Vagina (tissue), 2 donors: ENCODE data around the gene ANKRD11. TPM values are rescaled to one million over a fixed set of nuclear protein-coding genes. Genes with fewer than 3 reads are reported as not detected.
"Not testable (repeated sequence)": the region's sequence is repeated elsewhere in the genome, so short reads cannot be mapped to it uniquely, and the experiment has no call there.

ENCODE experiments used
- DNase-seq, 2 donors: peaks; one replicate each; pipeline ENCODE4 v3.0.0-alpha.2; 2017; ENCODE audit errors: extremely low spot score in 2 of 2
- H3K27ac ChIP-seq: fragments of 200-600 bp; sonication (generic); one replicate; pipeline ENCODE4 v1.5.1; 2019
- H3K27me3 ChIP-seq: fragments of 200-600 bp; sonication (generic); one replicate; pipeline ENCODE4 v1.5.1; 2019
- H3K36me3 ChIP-seq, 2 donors: fragments of 200-600 bp; sonication (generic); one replicate each; pipeline ENCODE4 v1.5.1; 2017 to 2019
- H3K4me1 ChIP-seq: fragments of 200-600 bp; sonication (generic); one replicate; pipeline ENCODE4 v1.5.1; 2019
- H3K4me3 ChIP-seq, 2 donors: fragments of 200-600 bp; sonication (generic); 1 replicate in 1 of 2; 2 replicates in 1 of 2; pipeline ENCODE4 v1.5.1; 2016 to 2019
- H3K9me3 ChIP-seq: fragments of 200-600 bp; sonication (generic); one replicate; pipeline ENCODE4 v1.5.1; 2019
- POLR2A ChIP-seq, 2 donors: fragments of 450-650 bp; IDR thresholded peaks; one replicate each; pipeline ENCODE4 v1.6.1; 2017; ENCODE audit warnings: antibody characterized with exemption in 2 of 2, mild to moderate bottlenecking in 2 of 2, moderate library complexity in 2 of 2
- POLR2AphosphoS5 ChIP-seq, 2 donors: sonication (generic); formaldehyde crosslinking; IDR thresholded peaks; one replicate each; pipeline ENCODE4 v1.9.0; 2017; ENCODE audit warnings: antibody characterized with exemption in 2 of 2, mild to moderate bottlenecking in 2 of 2, low read depth in 1 of 2; ENCODE audit not compliant: insufficient read depth in 1 of 2
- intact Hi-C: fragments of 100-400 bp; cut with DNase I; formaldehyde crosslinking; loops from one replicate; pipeline ENCODE4 v1.15.1; 2023
- total RNA-seq: library from RNA; depleted of rRNA; stranded (reverse); fragments of >200 nt; gene quantifications from one replicate; pipeline ENCODE4 v1.2.3, GENCODE V29; 2016
- TF ChIP-seq, protein P1 (sequence below), 3 experiments: fragments of 450-650 bp in 2 of 3; fragments of 200-600 bp in 1 of 3; sonication (generic) in 1 of 3; IDR thresholded peaks; one replicate each; pipeline ENCODE4 v1.5.1; 2017 to 2019; ENCODE audit warnings: antibody characterized with exemption in 3 of 3, mild to moderate bottlenecking in 2 of 3, moderate library complexity in 2 of 3

The ANKRD11 gene
- total RNA-seq, 1 donor from 2014 or later = 135 TPM

DNA sequence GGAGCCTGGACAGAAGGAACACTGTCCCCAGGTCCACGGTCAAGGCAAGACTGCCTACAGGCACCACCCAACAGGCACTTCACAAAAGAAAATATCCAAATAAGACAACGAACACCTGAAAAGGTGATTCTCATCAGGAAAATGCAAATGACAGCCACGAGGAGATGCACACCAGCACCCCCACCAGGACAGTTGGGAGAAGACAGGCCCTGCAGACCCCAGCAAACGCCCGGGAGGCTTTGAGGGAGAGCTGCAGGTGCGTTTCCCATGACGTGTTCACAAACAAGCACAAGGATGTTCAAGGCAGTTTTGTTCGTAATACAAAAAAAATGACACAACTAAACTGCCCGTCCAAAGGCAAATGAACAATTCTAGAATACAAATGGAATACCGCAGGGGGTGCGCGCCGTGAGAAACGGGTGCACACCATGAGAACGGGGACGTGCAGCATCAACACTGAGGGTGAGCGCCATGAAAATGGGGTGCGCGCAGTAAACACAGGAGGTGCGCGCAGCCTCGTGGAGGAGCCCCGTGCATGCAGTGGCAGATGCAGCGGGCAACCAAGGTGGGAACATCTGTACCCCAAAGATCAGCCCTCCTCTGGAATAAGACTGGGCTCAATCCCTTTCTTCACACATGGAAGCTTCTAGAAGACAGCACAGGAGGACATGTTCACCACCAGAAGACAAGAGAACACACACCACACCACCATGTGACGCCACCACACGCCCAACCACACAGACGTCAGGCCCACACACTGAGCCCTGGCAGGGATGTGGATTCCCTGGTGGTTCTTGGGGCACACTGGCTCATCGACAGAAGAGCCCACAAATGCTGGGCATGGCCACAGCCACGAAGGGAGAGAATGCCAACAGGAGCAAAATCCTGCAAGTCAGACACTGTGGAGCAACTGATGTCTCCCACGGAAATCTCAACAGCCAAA, 181.7 kb downstream of the ANKRD11 start:
- H3K9me3 ChIP-seq = no peaks in the 10 kb centered on the region
- no peak overlapping the region for H3K4me3 ChIP-seq
- no peak overlapping the region for H3K27ac ChIP-seq
- H3K27me3 ChIP-seq = no peaks in the 10 kb centered on the region
- H3K4me1 ChIP-seq = peaks cover 49% of the 10 kb centered on the region
- no peak for DNase-seq
- TF ChIP-seq POLR2A (IDR thresholded peaks at IDR 0.05) = no peak
- TF ChIP-seq, protein P1, sequence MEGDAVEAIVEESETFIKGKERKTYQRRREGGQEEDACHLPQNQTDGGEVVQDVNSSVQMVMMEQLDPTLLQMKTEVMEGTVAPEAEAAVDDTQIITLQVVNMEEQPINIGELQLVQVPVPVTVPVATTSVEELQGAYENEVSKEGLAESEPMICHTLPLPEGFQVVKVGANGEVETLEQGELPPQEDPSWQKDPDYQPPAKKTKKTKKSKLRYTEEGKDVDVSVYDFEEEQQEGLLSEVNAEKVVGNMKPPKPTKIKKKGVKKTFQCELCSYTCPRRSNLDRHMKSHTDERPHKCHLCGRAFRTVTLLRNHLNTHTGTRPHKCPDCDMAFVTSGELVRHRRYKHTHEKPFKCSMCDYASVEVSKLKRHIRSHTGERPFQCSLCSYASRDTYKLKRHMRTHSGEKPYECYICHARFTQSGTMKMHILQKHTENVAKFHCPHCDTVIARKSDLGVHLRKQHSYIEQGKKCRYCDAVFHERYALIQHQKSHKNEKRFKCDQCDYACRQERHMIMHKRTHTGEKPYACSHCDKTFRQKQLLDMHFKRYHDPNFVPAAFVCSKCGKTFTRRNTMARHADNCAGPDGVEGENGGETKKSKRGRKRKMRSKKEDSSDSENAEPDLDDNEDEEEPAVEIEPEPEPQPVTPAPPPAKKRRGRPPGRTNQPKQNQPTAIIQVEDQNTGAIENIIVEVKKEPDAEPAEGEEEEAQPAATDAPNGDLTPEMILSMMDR (IDR thresholded peaks at IDR 0.05) = no peak
- no peak for TF ChIP-seq POLR2AphosphoS5 (IDR thresholded peaks at IDR 0.05; ENCODE audit: insufficient read depth in 1 of 2, low read depth in 1 of 2)
- peaks cover 0 to 20% of the 10 kb centered on the region in 2 donors for H3K36me3 ChIP-seq
- intact Hi-C loops = no loop called here

DNA sequence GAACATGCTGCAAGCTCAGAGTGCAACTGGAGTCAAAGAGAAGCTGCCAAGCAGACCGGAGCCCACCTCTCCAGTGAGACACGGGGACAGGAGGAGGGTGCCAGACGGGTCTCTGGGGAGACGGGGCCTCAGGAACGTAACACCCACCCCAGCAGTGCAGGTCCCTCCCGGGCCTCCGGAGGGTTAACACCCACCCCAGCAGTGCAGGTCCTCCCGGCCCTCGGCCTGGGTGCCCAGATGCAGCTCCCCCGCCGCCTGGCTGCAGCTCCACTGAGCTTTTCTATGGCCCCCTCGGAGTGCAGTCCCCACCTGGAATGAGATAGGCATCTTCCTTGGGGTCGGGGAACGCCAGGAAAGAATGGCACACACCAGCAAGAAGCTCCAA, 182.9 kb downstream of the ANKRD11 start:
- intact Hi-C loops = no loop called here
- TF ChIP-seq, protein P1 (IDR thresholded peaks at IDR 0.05) = no peak
- no peak for TF ChIP-seq POLR2AphosphoS5 (IDR thresholded peaks at IDR 0.05; ENCODE audit: insufficient read depth in 1 of 2, low read depth in 1 of 2)
- no peak for TF ChIP-seq POLR2A (IDR thresholded peaks at IDR 0.05)
- peaks cover 0 to 22% of the 10 kb centered on the region in 2 donors for H3K36me3 ChIP-seq

DNA sequence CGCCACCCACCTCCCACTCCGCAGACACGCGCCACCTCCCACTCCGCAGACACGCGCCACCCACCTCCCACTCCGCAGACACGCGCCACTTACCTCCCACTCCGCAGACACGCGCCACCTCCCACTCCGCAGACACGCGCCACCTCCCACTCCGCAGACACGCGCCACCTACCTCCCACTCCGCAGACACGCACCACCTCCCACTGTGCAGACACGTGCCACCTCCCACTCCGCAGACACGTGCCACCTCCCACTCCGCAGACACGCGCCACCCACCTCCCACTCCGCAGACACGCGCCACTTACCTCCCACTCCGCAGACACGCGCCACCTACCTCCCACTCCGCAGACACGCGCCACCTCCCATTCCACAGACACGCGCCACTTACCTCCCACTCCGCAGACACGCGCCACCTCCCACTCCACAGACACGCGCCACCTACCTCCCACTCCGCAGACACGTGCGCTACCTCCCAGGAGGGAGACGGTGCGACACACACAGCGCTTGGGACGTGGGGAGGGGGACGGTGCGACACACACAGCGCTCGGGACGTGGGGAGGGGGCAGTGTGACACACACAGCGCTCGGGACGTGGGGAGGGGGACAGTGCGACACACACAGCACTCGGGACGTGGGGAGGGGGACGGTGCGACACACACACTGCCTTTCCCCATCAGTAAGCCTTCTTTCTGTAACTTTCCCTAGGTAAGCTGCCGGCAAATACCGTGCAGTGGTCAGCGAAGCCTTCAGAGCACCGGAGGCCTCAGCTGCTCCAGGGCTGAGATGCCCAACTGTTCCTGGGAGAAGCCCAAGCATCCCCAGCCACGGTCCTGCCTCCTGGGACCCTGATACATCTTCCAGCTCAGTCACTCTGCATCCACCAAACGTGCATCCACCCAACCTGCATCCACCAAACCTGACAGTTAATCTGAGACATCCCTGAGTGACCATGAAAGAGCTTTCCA, 183.6 kb downstream of the ANKRD11 start:
- Histone ChIP-seq H3K4me1 (peaks cover 37% of the 10 kb centered on the region), H3K36me3 (peaks cover 0 to 22% of the 10 kb centered on the region in 2 donors)
- H3K27ac ChIP-seq, intact Hi-C loops, H3K9me3 ChIP-seq, H3K4me3 ChIP-seq, H3K27me3 ChIP-seq, DNase-seq: not testable (repeated sequence)

More for the DNA sequence above, 182.9 kb downstream of the ANKRD11 start:
- H3K27ac ChIP-seq = no peak overlapping the region
- DNase-seq = no peak
- H3K9me3 ChIP-seq = no peaks in the 10 kb centered on the region
- H3K27me3 ChIP-seq = no peaks in the 10 kb centered on the region
- H3K4me1 ChIP-seq = peaks cover 37% of the 10 kb centered on the region
- no peak overlapping the region for H3K4me3 ChIP-seq

DNA sequence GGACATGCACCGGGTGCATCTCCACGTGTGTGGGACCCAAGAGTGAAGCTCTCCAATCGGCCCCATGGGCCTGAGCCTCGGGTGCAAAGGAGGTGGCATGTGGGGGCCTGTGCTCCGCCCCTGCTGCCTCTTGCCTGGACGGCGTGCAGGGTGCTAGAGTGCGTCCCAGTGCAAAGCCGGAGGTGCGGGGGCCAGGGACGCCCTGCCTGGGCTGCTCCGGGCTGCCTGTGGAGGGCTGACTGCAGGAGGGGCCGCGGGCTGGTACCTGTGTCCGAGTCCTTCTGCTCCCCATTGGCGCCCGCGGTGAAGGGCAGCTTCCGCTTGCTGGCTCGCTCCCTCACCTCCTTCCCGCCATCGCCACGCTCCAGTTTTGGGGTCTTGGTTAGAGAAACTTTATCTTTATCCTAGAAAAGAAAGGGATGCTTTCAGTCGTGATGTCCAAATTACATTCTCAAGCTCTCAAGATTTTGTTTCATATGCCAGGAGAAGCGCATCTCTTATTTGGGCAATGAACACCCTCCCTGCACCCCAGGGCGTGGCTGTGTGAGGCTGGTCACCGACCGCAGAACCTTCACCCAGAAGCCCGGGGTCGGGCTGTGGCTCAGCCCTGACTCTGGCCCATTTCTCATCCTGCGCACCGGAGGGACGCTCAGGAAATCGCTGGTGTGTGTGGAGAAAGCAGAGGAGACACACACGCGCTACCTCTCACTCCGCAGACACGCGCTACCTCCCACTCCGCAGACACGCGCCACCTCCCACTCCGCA, 185.2 kb downstream of the ANKRD11 start:
- Histone ChIP-seq H3K27me3 (no peaks in the 10 kb centered on the region), H3K36me3 (peaks cover 0 to 22% of the 10 kb centered on the region in 2 donors), H3K4me1 (peaks cover 54% of the 10 kb centered on the region), H3K27ac (no peak overlapping the region), H3K9me3 (no peaks in the 10 kb centered on the region), H3K4me3 (no peak overlapping the region)
- no peak for DNase-seq
- TF ChIP-seq, protein P1 (IDR thresholded peaks at IDR 0.05) = no peak
- TF ChIP-seq POLR2AphosphoS5 (IDR thresholded peaks at IDR 0.05; ENCODE audit: insufficient read depth in 1 of 2, low read depth in 1 of 2) (no peak), POLR2A (IDR thresholded peaks at IDR 0.05) (no peak)
- intact Hi-C loops = no loop called here
